Osteoblast (primary cell): ENCODE data around the gene ADCY2. TPM values are rescaled to one million over a fixed set of nuclear protein-coding genes. Genes with fewer than 3 reads are reported as not detected.

ENCODE experiments used
- DNase-seq: peaks from one replicate; pipeline ENCODE4 v3.0.0; 2011; ENCODE audit warnings: low spot score, mixed read lengths; ENCODE audit not compliant: insufficient read length; ENCODE audit errors: missing footprints
- H2AFZ ChIP-seq: 2 replicates; pipeline ENCODE4 v1.6.0; 2011; ENCODE audit warnings: mild to moderate bottlenecking, low read length
- H3K27ac ChIP-seq: 2 replicates; pipeline ENCODE4 v1.5.1; 2011; ENCODE audit warnings: mild to moderate bottlenecking, low read depth, low read length, moderate library complexity
- H3K27me3 ChIP-seq: 2 replicates; pipeline ENCODE4 v1.6.0; 2012; ENCODE audit warnings: mild to moderate bottlenecking, control low read depth, inconsistent platforms, low read length, moderate library complexity; ENCODE audit not compliant: insufficient read depth
- H3K36me3 ChIP-seq: 2 replicates; pipeline ENCODE4 v1.5.1; 2011; ENCODE audit warnings: mild to moderate bottlenecking, low read length, control low read depth, moderate library complexity; ENCODE audit not compliant: insufficient read depth
- H3K4me1 ChIP-seq: 2 replicates; pipeline ENCODE4 v1.5.1; 2011; ENCODE audit warnings: mild to moderate bottlenecking, low read length, control low read depth, moderate library complexity; ENCODE audit not compliant: insufficient read depth
- H3K4me2 ChIP-seq: 2 replicates; pipeline ENCODE4 v1.6.0; 2011; ENCODE audit warnings: mild to moderate bottlenecking, low read length; ENCODE audit not compliant: insufficient read depth
- H3K4me3 ChIP-seq: fragments of 200-600 bp; sonication (generic); 3 replicates; pipeline ENCODE4 v1.5.1; 2012; ENCODE audit warnings: mild to moderate bottlenecking, low read length, inconsistent platforms; ENCODE audit not compliant: insufficient read depth
- H3K79me2 ChIP-seq: 2 replicates; pipeline ENCODE4 v1.6.0; 2012; ENCODE audit warnings: mild to moderate bottlenecking, low read length, control low read depth, inconsistent platforms; ENCODE audit not compliant: insufficient read depth
- H3K9me3 ChIP-seq: 2 replicates; pipeline ENCODE4 v1.5.1; 2011; ENCODE audit warnings: low read depth, low read length, control low read depth
- H4K20me1 ChIP-seq: 2 replicates; pipeline ENCODE4 v1.6.0; 2012; ENCODE audit warnings: mild to moderate bottlenecking, low read length, control low read depth; ENCODE audit not compliant: insufficient read depth
- total RNA-seq: library from RNA; depleted of rRNA; stranded (reverse); fragments of >200 nt; gene quantifications from 2 replicates; pipeline ENCODE4 v1.2.3, GENCODE V29; 2012
- TF ChIP-seq, protein P1 (sequence below): IDR thresholded peaks from 2 replicates; pipeline ENCODE4 v1.5.1; 2011; ENCODE audit warnings: mild to moderate bottlenecking, low read depth, low read length, moderate library complexity; ENCODE audit errors: extremely low read depth

The ADCY2 gene
- total RNA-seq, 1 donor: under 0.01 TPM

DNA sequence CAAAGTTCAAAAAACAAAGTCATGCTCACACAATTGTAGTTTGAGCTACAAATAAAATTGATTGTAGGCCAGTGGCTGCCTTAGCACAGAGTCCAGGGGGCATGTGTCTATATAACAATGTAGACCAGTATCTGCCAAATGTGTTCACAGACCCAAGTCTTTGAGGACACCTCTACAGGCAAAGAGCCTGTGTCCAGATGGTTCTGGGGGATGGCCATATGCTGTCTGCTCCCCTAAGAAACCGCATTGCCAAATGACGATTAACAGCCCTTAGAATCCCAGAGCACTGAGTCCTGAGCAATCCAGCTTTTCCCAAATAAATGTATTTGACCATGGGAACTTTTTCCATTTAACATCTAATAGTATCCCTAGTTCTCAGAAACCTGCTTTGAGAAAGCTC is 169.6 kb downstream of the ADCY2 start:
- no peak for DNase-seq
- Histone ChIP-seq H3K4me3 (no peak overlapping the region), H3K27me3 (no peaks in the 10 kb centered on the region), H3K27ac (no peak overlapping the region), H3K4me2 (no peak overlapping the region), H3K79me2 (no peaks in the 10 kb centered on the region), H3K9me3 (no peaks in the 10 kb centered on the region), H3K4me1 (no peaks in the 10 kb centered on the region), H3K36me3 (no peaks in the 10 kb centered on the region), H2AFZ (no peak overlapping the region), H4K20me1 (no peaks in the 10 kb centered on the region)
- TF ChIP-seq, protein P1, sequence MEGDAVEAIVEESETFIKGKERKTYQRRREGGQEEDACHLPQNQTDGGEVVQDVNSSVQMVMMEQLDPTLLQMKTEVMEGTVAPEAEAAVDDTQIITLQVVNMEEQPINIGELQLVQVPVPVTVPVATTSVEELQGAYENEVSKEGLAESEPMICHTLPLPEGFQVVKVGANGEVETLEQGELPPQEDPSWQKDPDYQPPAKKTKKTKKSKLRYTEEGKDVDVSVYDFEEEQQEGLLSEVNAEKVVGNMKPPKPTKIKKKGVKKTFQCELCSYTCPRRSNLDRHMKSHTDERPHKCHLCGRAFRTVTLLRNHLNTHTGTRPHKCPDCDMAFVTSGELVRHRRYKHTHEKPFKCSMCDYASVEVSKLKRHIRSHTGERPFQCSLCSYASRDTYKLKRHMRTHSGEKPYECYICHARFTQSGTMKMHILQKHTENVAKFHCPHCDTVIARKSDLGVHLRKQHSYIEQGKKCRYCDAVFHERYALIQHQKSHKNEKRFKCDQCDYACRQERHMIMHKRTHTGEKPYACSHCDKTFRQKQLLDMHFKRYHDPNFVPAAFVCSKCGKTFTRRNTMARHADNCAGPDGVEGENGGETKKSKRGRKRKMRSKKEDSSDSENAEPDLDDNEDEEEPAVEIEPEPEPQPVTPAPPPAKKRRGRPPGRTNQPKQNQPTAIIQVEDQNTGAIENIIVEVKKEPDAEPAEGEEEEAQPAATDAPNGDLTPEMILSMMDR: no peak

- H3K27ac ChIP-seq: no peak overlapping the region
- H3K9me3 ChIP-seq: no peaks in the 10 kb centered on the region
- H2AFZ ChIP-seq: no peak overlapping the region
- TF ChIP-seq, protein P1: no peak
- H3K4me2 ChIP-seq: no peak overlapping the region
- no peaks in the 10 kb centered on the region for H3K4me1 ChIP-seq
- no peaks in the 10 kb centered on the region for H3K79me2 ChIP-seq
- no peak overlapping the region for H3K4me3 ChIP-seq
- H3K36me3 ChIP-seq: no peaks in the 10 kb centered on the region
- no peaks in the 10 kb centered on the region for H3K27me3 ChIP-seq
- no peak for DNase-seq
- no peaks in the 10 kb centered on the region for H4K20me1 ChIP-seq
These were observed 180.2 kb downstream of the ADCY2 start for GRCh38 chr5:7576023-7576715.

- H3K27ac ChIP-seq: no peak overlapping the region
- H3K27me3 ChIP-seq: no peaks in the 10 kb centered on the region
- no peak overlapping the region for H3K4me3 ChIP-seq
- no peaks in the 10 kb centered on the region for H3K9me3 ChIP-seq
- no peaks in the 10 kb centered on the region for H3K4me1 ChIP-seq
- no peaks in the 10 kb centered on the region for H4K20me1 ChIP-seq
- DNase-seq: no peak
- no peaks in the 10 kb centered on the region for H3K79me2 ChIP-seq
- no peak overlapping the region for H2AFZ ChIP-seq
- TF ChIP-seq, protein P1: no peak
- H3K4me2 ChIP-seq: no peak overlapping the region
- H3K36me3 ChIP-seq: no peaks in the 10 kb centered on the region
These were observed 181.4 kb downstream of the ADCY2 start for GRCh38 chr5:7577381-7577780.

DNA sequence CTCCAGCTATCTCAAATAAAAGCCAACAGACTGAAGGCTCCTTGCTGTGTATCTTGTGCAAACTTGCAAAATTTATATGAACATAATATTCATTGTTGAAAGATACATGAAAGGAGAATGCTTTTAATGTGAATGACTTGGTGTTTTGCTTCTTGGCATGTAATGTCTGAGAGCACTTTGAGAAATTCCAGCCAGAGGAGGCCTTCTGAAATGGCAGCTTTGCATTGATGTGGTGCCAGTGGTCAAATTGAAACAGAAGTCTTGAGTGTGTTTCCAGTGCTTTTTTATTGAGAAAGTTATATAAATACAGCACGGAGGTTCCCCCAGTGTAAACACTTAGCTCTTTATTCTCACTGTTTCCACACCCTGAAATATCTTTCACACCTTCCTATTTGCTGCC is 182.1 kb downstream of the ADCY2 start:
- Histone ChIP-seq H3K27ac (no peak overlapping the region), H2AFZ (no peak overlapping the region), H3K4me2 (no peak overlapping the region), H3K9me3 (no peaks in the 10 kb centered on the region), H3K4me1 (no peaks in the 10 kb centered on the region), H3K4me3 (no peak overlapping the region), H4K20me1 (no peaks in the 10 kb centered on the region), H3K27me3 (no peaks in the 10 kb centered on the region), H3K36me3 (no peaks in the 10 kb centered on the region), H3K79me2 (no peaks in the 10 kb centered on the region)
- no peak for DNase-seq
- TF ChIP-seq, protein P1: no peak
